HG03039 (cell line): ENCODE results near the gene EGLN3.
"Not testable (repeated sequence)": the region's sequence is repeated elsewhere in the genome, so short reads cannot be mapped to it uniquely, and the experiment has no call there.

ENCODE experiments used
- ATAC-seq: cut with Tn5 transposase; IDR thresholded peaks from one replicate; pipeline ENCODE4 v1.9.1; 2021; ENCODE audit warnings: mild to moderate bottlenecking, moderate library complexity; ENCODE audit not compliant: unreplicated experiment

EGLN3 gene

DNA sequence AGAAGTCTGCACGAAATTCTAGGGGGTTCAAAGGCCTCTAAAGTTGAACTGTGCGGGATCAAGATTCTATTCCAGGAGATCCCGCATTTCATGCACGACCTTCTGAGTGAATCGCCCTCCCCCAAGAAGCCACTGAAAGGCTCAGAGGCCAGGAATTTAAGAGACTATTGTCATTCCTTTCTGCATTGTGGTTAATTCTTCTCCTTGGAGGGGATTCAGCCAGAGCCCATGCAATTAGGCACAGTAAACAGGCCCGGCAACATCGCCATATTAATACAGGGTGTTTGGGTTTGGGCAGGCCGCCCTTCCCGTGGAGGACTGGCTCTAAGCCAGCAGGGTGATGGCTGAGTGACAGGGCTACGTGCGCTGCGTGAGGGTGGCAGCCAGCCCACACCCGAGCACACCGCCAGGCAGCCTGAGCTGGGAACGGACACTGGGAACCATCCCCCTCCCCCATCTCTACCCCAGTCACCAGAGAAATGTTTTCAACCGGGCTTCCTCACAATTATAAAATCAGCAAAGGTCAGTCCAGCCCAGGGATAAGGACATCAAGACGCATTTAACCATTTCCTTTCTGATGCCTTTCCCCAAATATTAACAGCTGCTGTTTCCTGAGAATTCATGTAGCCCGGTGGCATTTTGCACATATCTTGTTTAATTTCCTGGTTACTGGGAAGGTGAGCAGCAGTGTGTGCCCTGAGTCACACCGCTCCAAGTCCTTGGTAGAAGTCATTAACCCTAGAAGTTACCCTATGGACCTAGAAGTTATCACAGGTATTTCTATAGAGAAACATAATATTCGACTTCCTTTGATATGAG is 12.5 kb downstream of the EGLN3 start:
- no peak for ATAC-seq

DNA sequence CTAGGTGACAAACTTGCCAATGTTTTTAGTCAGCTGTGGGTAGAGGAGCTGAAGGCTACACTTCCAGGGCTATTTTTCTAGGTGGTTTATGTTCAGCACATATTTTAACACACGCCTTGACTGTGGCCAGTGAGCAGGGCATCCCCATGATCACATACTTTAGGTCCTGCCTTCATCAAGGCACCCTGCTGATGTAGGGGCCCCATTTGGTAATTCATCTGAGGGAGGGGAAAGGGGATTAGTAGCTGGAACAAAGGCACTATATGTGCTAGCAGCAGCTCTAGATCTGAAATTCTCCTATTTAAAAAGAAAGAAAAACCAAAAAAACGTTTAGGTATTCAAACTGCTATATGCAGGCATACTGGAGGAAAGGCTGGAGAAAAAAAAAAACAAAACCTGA is 14.5 kb downstream of the EGLN3 start:
- ATAC-seq: no peak

DNA sequence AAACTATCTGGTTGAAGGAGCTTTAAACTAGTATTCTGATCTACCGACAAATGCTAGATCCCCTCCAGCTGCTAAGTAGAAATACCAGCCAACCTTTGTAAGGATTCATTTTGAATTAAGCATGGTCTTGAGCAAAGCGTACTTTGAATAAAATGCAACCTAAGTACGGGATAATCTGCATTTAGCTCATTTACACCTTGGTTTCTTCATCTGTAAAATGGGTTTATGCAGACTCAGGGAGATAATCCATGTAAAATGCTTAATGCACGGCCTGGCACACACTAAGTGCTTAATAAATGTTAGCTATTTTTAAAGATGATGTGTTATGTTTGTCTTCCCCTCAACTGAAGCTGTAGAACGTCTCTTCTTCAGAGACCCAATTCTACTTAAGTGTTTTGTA is 15.9 kb downstream of the EGLN3 start:
- no peak for ATAC-seq

DNA sequence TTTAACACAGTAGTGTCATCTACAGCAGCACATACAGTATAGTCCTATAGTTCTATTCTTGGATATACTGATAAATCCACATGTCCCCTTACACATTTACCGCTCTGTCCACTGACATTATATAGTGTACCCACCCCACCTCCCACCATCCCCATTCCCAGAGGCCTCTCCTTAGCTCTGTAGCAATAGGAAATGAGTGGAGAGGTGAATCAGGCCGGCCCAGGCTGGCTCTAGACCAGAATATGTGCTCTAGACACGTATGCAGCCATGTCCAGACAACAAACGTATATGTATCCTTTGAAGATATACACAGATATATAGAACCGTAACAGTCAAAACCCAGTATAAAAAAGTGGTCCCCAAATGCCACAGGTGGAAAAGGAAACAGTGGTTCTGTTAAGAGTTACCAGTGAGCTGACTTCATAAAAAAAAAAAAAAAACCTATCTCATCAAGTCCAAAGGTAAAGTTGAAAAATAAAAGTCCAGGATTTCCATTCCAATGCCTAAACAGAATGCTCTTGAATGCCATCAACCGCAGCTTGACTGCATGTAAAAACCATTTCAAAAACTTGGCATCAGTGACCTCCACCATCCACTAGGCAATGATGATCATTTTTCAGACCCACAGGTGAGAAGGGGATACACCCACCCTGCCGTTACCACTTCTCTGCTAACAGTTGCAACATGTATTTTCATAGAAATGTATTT is 16.7 kb downstream of the EGLN3 start:
- ATAC-seq: no peak

DNA sequence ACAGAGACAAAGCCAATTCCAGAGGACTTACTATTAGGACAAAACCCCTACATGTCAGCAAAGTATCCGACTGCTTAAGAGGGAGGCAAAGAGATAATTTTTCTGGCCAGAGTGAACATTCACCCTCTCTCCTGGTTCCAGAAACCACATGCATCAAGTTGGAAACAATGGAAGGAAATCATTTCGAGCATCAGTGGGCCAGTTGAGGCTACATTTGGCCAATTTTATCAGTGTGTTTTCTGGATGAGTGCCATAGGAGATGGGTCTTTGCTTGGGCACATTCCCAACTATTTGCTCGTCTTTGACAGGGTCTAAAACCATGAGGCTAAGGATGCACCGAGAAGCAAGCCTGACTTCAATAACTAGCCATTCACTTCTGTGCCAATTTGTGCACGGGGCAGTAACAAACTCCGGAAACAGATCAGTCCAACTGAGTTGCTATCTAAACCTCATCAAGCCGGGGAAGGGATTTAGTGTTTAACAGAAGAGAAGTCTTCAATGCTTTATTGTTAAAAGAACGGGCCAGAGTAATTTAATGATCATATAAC is 17.4 kb downstream of the EGLN3 start:
- ATAC-seq: no peak

DNA sequence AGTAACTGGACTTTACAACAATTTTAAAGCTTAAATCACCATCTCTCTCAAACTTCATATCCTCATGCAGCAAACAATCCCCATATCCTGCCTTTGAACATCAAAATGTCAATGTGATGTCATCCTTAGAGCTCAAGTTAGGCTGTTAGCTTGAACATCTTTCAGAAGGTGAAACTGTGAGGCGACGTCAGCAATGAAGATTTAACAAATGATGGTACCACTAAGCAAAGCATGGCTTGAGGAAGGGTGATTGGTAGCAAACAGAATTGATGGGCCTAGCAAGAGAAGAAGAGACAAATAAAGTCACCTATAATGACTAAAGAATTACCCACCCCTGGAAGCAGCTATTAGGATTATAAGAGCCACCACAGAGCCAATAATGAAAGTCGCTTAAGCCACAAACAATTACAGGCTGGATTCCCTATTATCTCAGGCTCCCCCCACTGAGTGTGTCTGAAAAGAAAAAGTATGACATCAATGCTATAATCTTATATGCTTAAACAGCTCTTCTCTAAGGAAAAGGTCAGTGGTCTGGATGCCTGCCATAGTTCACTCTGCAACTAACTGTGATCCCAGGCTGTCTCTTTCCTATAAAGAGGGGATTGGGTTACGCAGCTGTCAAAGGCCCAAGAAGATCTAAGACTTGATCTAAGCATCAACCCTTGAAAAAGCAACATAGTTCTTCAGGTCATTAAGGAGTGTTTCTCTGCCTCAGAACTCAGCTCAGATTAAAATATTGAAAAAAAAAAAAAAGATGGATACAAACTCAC is 18.1 kb downstream of the EGLN3 start:
- ATAC-seq: no peak

DNA sequence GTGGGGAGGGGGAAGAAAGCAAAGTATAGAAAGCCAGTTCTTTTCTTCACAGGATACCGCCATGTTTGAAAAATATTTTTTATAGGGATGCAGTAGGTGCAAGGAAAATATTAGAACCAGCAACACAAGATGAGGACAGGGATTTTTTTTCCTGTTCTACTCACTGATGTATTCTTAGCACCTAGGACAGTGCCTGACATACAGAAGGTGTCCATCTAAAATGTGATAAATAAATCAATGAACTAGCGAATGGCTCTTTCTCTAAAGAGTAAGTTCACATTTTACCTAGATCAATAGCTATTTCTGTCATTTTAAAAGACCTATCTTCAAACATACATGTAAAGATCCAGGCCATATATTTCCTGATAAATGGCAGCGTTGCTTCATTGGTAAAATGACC is 18.8 kb downstream of the EGLN3 start:
- ATAC-seq: no peak

DNA sequence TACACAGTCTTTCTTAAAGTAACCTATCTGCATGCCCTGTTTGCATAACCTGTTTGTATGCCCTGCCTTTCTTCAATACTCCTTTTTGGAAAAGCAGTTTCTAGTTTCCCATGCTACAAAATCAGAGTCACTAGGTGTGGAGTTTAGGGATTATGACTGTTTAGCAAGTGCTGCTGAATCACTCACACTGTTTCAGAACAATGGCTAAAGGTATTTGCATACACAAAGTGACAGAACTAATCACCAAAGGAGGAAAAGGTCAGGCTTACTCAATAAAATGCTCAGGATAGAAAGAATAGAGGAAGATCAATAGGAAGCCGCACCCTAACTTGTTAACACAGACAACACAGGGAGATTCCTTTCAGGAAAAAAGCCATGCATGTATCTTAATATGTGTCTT is 19.4 kb downstream of the EGLN3 start:
- no peak for ATAC-seq

DNA sequence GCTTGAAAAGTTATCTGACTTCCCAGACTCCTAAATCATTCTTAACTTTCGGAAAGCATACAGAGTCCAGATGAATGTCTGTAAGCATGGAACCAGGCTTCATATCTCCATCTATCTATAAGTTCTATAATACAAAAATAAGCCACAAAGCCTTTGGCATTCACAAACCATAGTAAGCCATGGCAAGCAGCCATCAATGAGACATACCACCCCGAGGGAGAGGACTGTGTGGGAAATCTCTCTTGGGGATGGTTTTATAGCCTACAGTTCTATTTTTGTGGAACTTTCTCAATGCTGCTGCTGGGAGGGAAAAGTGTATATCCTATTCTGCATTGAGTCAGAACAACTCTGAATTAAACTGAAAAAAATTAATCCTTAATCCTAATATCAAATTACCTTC is 20.4 kb downstream of the EGLN3 start:
- ATAC-seq: no peak

DNA sequence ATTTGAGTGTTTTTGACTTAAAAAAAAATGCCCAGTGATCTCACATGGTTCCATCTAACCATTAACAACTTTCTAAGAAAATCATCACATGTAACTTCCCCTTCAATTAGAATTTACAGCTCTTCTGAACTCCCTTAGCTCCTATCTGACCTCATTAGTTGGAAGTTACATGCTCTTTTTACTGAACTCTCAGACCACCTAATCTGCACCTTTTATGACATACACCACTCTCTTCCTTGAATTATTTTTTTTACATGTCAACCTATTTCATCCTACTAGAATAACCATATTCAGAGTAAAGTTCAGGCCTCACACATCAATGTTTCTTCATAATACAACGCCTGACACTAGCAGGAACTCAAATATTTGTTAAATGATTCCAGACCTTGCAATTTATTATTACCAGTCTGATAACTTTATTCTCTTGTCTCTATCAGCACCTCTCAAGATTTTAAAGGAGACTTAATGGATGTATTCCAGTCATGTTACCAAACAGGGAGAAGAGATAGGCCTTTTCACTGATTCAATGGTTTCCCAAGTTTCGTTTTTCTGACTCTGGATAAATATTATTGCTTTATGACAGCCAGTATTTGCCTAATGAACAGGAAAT is 21.0 kb downstream of the EGLN3 start:
- ATAC-seq: no peak

DNA sequence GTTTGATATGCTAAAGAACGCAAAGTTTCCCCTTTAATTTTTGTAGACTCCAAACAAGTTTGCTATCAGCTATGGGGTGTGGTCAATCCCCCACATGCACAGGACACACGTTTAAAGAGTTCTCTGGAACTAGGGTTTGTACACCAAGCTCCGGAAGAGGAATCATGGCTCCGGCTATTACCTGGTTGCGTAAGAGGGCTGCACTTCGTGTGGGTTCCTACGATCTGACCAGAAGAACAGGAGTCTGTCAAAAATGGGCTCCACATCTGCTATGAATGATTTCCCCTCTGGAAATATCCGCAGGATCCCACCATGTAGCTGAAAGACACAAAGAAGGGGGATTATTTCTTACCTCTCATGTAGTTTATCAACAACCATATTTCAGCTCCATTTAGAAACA is 22.0 kb downstream of the EGLN3 start:
- no peak for ATAC-seq

DNA sequence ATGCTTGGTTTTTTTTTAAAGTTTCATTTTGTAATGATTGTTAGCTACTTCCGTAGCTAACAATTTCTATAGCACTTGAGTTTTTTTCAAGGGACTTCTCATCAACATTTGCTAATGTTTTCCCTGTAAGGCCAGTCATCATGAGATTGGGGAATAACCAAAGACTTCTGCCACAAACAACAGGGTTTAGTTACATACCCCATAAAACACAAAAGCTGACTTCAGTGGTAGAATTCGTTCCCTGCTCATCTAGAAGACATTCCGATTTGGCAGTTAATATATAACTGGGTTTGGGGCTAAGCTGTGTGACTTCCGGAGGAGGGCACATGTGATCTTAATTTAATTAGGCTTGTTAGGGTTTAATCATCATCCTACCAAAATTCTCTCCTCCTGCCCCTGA is 22.9 kb downstream of the EGLN3 start:
- no peak for ATAC-seq

DNA sequence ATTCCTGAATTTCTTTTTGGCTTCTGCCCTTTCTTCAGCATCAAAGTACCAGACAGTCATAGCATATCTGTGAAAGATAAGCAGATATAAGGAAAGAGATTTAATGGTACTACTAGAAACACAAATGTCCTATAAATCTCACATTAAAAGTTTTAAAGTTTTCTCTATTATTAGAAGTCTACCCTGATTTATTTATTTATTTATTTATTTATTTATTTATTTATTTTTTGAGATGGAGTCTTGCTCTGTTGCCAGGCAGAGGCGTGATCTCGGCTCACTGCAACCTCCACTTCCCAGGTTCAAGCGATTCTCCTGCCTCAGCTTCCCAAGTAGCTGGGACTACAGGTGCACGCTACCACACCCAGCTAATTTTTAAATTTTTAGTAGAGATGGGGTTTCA is 23.9 kb downstream of the EGLN3 start:
- ATAC-seq: not testable (repeated sequence)

DNA sequence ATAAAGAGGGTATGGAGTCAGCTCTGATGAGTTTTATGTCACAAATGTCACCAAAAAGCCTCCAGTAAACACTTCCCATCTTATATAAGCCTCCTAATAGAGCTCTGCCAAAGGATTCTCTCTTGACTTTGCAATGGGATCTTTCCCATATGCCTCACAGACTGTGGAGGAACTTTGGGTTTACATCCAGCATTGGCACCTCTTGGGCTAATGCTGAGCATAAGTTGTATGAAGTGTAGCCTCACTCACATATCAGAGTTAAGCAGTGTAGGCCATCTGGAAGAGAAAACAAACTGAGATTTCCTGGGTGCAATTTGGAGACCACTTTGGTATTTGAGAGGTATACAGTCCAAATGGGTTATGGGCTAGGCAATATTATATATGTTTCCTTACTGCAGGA is 24.9 kb downstream of the EGLN3 start:
- no peak for ATAC-seq

DNA sequence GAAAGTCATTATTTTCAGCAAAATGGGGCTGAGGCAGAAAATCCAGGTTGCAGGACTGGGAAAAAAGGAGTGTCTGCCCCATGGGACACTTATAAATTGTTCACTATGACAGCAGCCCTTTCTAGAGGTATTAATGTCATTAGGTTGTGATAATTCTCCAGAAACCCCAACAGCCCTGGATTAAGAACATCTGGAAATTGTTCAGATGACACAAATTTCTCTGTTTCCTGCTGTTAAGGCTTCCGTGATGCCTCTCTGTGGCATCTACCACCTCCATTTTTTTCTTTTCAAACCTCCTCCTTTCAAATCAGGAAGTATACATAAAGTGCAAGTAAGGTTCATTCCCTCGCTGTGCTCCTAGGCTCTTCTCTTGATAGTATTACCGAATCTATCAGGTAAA is 25.6 kb downstream of the EGLN3 start:
- no peak for ATAC-seq

DNA sequence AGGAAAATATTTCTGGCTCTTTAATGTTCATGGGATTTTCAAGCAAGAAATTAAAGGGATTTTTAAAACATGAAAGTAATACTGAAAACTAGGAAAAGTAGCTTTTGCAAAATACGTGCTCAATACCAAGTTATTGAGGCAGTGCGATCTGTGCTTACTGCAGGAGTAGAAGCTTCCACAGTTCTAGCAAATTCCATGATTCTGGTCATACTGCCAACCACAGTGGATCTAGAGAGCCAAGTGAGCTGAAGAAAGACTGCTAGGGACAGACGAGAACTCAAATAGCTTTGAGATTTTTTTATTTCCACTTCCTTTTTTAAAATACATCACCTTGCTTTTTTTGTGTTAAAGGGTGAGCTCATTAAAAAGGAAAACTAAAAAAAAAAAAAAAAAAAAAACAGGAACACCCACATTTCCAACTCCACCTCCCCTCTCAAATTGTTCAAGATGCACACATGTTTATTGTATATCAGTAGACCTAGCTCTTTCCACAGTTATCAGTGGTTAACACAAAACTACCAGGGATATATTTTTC is 26.2 kb downstream of the EGLN3 start:
- ATAC-seq: no peak

DNA sequence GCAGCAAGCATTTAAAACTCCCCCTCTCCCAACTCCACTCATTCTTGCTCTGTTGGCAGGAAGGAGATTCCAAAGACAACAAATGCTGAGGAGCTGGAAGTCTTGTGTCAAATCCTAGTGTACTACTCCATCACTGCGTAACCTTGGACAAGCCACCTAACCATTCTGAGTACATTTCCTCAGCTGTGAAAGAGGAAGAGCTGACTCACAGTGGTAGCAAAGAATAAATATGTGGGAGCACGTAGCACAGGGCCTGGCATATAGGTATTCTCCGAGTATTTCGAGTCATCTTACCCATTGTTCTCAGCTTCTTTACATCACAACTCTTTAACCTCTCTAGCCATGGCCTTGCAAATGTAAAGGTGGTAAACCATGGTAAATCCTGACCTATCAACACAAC is 28.7 kb downstream of the EGLN3 start:
- no peak for ATAC-seq

DNA sequence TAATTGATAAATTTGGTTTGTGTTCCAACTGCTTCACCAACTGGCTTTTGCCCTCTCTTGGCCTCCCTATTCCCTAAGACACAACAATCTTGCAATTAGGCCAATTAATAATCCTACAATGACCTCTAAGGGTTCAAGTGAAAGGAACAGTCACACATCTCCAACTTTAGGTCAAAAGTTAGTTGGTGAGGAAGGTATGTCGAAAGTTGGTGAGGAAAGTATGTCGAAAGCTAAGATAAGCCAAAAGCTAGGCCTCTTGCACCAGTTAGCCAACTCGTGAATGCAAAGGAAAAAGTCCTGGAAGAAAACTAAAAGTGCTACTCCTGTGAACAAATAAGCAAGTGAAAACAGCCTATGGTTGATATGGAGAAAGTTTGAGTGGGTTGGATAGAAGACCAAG is 32.6 kb downstream of the EGLN3 start:
- no peak for ATAC-seq

DNA sequence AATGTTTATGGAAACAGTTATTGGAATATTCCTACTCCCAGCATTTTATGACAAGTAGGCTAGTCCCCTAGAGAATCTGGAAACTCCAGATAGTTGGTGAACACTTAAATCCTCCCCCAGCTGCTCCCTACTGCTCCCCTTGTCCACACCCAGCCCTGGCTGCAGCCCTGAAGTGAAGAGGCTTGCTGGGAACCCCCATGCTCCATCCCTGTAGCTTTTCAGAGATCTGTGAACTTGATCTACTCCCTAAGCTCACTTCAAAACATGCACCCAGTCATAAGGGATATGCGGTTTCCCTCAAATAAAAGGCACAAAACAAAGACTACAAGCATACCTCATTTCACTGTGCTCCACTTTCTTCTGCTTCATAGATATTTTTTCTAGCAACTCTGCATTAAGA is 33.2 kb downstream of the EGLN3 start:
- ATAC-seq: no peak

DNA sequence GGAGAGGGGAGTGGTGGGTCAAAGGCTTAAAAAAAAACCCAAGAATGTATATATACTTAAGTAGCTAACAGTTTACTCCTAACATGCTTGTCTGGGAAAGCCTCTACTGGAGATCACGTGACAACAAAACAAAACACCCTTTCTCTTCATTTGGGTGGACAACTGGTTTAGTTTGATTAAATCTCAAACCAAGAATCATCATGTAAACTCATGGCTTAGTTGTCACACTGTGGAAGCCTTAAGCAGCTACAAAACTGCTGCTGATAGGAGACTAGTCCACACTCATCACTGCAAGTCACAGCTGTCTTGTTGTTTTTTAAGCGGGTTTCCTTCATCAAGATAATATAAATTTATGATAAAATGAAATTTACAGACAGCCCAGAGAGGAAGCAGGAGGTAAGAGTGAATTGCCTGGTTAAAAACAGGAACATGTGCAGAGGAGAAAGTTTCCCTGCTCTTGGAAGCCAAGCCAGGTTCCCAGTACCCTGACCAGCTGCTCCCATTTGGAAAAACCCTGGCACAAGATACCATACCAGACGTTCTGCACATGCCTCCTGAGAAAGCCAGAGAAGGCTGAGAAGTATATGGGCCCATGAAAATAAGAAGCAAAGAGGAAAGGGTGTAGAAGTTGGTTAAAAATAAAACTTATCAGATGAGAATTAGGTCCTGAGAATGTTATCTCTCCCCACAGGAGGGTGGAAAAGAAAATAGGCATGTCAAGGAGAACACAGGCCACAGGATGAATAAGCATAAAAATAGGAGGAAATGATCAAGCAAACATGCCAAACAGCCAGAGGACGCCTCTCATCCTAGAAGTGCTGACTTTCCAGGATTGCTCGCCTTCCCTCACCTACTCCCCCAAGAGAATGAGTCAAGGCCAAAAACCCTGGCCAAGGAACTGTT is 34.0 kb downstream of the EGLN3 start:
- ATAC-seq: no peak
